Measurements from ENCODE around the gene DUS2.
"Not testable (repeated sequence)": the region's sequence is repeated elsewhere in the genome, so short reads cannot be mapped to it uniquely, and the experiment has no call there.

DUS2 gene

GRCh38 chr16:67998779-67999688 lies 24.1 kb upstream of the DUS2 start, which contains the start of gene DPEP2:
TSS of gene DPEP2 (minus strand) at chr16:67999484. CDS start at chr16:67993212, 6,272 bp downstream.
- peak; percentile 27 to 80 (median 56) for DNase-seq

- DNase-seq: peak in 1 of 6 experiments; percentile 42
Observed at GRCh38 chr16:67999985-68000384, 23.1 kb upstream of the DUS2 start.

GRCh38 chr16:68000450-68000849 lies 22.6 kb upstream of the DUS2 start:
- peak in 3 of 6 experiments; percentile 43 to 48 (median 47) for DNase-seq

- no peak for DNase-seq
Observed at GRCh38 chr16:68003031-68003430, 20.1 kb upstream of the DUS2 start.

- DNase-seq: no peak
Observed at GRCh38 chr16:68005211-68005610, 17.9 kb upstream of the DUS2 start.

- peak in 4 of 6 experiments; percentile 19 to 83 (median 74) for DNase-seq
Observed at GRCh38 chr16:68005786-68006286, 17.2 kb upstream of the DUS2 start.

GRCh38 chr16:68009157-68009735 lies 13.8 kb upstream of the DUS2 start:
- no peak for DNase-seq

- not testable (repeated sequence) for DNase-seq
Observed at GRCh38 chr16:68009872-68010271, 13.2 kb upstream of the DUS2 start.

- DNase-seq: peak in 1 of 6 experiments; percentile 10
Observed at GRCh38 chr16:68013440-68013839, 9.6 kb upstream of the DUS2 start.

GRCh38 chr16:68015681-68016080 lies 7.4 kb upstream of the DUS2 start, which contains the start of gene DPEP2NB:
TSS of gene DPEP2NB (minus strand) at chr16:68015911. CDS start at chr16:68015770, 141 bp downstream.
- DNase-seq: no peak

- DNase-seq: no peak
Observed at GRCh38 chr16:68019167-68019680, 3.9 kb upstream of the DUS2 start.

GRCh38 chr16:68021490-68021889 lies 1.6 kb upstream of the DUS2 start:
- DNase-seq: no peak

GRCh38 chr16:68022278-68022727 lies 781 bp upstream of the DUS2 start:
- no peak for DNase-seq

- no peak for DNase-seq
Observed at GRCh38 chr16:68028996-68029395, 5.9 kb downstream of the DUS2 start.

- DNase-seq: not testable (repeated sequence)
Observed at GRCh38 chr16:68030108-68030507, 7.0 kb downstream of the DUS2 start.

GRCh38 chr16:68031951-68032350 lies 8.9 kb downstream of the DUS2 start:
- no peak for DNase-seq

GRCh38 chr16:68033101-68033500 lies 10.0 kb downstream of the DUS2 start:
- DNase-seq: no peak

- DNase-seq: no peak
Observed at GRCh38 chr16:68035227-68035626, 12.1 kb downstream of the DUS2 start.

- DNase-seq: no peak
Observed at GRCh38 chr16:68037841-68038597, 14.9 kb downstream of the DUS2 start.

GRCh38 chr16:68040506-68041288 lies 17.6 kb downstream of the DUS2 start:
- DNase-seq: peak; percentile 64 to 92 (median 84)

- no peak for DNase-seq
Observed at GRCh38 chr16:68041783-68042182, 18.7 kb downstream of the DUS2 start.

- no peak for DNase-seq
Observed at GRCh38 chr16:68046106-68046505, 23.0 kb downstream of the DUS2 start.
